Measurements from ENCODE around the gene PLSCR1. TPM values are rescaled to one million over a fixed set of nuclear protein-coding genes. Genes with fewer than 3 reads are reported as not detected.

Gene PLSCR1
- total and polyA plus RNA-seq, 2 experiments from 2014 or later = 62.7 to 78.3 TPM

DNA sequence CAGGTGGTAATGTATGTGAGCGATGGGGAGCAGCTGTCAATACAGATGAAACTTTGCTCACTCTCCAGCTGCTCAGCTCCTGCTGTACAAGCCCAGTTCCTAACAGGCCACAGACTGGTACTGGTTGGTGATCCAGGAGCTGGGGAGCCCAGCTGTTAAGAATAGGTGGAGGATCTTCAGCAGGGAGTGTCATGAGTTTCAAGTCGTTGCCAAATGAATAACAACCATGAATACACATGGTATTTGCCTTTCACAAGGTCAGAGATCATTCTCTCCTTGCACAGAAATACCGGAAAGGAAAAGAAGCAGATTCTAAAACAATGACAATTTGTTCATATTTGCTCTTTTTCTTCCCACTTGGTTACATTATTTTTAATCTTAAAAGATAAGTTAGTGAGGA is 5.1 kb downstream of the PLSCR1 start (continued):
- TF ChIP-seq EZH2phosphoT487 (IDR thresholded peaks at IDR 0.05; ENCODE audit: unreplicated experiment) = no peak
- TF ChIP-seq EZH2 (IDR thresholded peaks at IDR 0.05; ENCODE audit: low read depth, unreplicated experiment) = no peak
- no peak for TF ChIP-seq CREB1 (CRISPR knock-in tag; IDR thresholded peaks at IDR 0.05; ENCODE audit: low read depth)
- no peak for TF ChIP-seq STAT1 (IDR thresholded peaks at IDR 0.05; ENCODE audit: unreplicated experiment)
- no peak for TF ChIP-seq JUNB (IDR thresholded peaks at IDR 0.05; ENCODE audit: unreplicated experiment)

DNA sequence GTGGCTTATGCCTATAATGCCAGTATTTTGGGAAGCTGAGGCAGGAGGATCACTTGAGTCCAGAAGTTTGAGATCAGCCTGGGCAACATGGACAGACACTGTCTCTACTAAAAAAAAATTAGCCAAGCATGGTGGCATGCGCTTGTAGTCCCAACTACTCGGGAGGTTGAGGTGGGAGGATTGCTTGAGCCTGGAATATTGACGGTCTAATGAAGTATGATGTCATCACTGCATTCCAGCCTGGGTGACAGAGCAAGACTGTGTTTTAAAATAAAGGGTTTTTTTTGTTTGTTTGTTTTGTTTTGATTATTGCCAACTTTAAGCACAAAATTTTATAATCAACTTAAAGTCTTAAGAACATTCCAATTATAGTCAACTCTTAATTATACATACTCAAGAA is 6.8 kb downstream of the PLSCR1 start:
- no peak overlapping the region for H3K4me3 ChIP-seq
- no peak overlapping the region for H2AFZ ChIP-seq
- H3K27ac Mint-ChIP-seq = no peak overlapping the region
- TF ChIP-seq ZNF114 (CRISPR knock-in tag; IDR thresholded peaks at IDR 0.05) (no peak), NANOG (IDR thresholded peaks at IDR 0.05; ENCODE audit: borderline replicate concordance) (no peak), ZNF331 (CRISPR knock-in tag; IDR thresholded peaks at IDR 0.05; ENCODE audit: low read depth) (no peak), STAT1 (IDR thresholded peaks at IDR 0.05; ENCODE audit: unreplicated experiment) (no peak), EZH2phosphoT487 (IDR thresholded peaks at IDR 0.05; ENCODE audit: unreplicated experiment) (no peak), JUNB (IDR thresholded peaks at IDR 0.05; ENCODE audit: unreplicated experiment) (no peak)
- TF ChIP-seq, protein P1, sequence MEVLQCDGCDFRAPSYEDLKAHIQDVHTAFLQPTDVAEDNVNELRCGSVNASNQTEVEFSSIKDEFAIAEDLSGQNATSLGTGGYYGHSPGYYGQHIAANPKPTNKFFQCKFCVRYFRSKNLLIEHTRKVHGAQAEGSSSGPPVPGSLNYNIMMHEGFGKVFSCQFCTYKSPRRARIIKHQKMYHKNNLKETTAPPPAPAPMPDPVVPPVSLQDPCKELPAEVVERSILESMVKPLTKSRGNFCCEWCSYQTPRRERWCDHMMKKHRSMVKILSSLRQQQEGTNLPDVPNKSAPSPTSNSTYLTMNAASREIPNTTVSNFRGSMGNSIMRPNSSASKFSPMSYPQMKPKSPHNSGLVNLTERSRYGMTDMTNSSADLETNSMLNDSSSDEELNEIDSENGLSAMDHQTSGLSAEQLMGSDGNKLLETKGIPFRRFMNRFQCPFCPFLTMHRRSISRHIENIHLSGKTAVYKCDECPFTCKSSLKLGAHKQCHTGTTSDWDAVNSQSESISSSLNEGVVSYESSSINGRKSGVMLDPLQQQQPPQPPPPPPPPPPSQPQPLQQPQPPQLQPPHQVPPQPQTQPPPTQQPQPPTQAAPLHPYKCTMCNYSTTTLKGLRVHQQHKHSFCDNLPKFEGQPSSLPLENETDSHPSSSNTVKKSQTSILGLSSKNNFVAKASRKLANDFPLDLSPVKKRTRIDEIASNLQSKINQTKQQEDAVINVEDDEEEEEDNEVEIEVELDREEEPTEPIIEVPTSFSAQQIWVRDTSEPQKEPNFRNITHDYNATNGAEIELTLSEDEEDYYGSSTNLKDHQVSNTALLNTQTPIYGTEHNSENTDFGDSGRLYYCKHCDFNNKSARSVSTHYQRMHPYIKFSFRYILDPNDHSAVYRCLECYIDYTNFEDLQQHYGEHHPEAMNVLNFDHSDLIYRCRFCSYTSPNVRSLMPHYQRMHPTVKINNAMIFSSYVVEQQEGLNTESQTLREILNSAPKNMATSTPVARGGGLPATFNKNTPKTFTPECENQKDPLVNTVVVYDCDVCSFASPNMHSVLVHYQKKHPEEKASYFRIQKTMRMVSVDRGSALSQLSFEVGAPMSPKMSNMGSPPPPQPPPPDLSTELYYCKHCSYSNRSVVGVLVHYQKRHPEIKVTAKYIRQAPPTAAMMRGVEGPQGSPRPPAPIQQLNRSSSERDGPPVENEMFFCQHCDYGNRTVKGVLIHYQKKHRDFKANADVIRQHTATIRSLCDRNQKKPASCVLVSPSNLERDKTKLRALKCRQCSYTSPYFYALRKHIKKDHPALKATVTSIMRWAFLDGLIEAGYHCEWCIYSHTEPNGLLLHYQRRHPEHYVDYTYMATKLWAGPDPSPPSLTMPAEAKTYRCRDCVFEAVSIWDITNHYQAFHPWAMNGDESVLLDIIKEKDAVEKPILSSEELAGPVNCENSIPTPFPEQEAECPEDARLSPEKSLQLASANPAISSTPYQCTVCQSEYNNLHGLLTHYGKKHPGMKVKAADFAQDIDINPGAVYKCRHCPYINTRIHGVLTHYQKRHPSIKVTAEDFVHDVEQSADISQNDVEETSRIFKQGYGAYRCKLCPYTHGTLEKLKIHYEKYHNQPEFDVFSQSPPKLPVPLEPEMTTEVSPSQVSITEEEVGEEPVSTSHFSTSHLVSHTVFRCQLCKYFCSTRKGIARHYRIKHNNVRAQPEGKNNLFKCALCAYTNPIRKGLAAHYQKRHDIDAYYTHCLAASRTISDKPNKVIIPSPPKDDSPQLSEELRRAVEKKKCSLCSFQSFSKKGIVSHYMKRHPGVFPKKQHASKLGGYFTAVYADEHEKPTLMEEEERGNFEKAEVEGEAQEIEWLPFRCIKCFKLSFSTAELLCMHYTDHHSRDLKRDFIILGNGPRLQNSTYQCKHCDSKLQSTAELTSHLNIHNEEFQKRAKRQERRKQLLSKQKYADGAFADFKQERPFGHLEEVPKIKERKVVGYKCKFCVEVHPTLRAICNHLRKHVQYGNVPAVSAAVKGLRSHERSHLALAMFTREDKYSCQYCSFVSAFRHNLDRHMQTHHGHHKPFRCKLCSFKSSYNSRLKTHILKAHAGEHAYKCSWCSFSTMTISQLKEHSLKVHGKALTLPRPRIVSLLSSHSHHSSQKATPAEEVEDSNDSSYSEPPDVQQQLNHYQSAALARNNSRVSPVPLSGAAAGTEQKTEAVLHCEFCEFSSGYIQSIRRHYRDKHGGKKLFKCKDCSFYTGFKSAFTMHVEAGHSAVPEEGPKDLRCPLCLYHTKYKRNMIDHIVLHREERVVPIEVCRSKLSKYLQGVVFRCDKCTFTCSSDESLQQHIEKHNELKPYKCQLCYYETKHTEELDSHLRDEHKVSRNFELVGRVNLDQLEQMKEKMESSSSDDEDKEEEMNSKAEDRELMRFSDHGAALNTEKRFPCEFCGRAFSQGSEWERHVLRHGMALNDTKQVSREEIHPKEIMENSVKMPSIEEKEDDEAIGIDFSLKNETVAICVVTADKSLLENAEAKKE (CRISPR knock-in tag; IDR thresholded peaks at IDR 0.05) = no peak
- H3K4me3 Mint-ChIP-seq = no peak overlapping the region
- DNase-seq (ENCODE audit: low spot score) (no peak), ATAC-seq (no peak)
- H3K36me3 ChIP-seq (ENCODE audit: insufficient read depth) = peaks cover 13% of the 10 kb centered on the region
- H3K4me1 Mint-ChIP-seq = peaks cover 27% of the 10 kb centered on the region
- peaks cover 66% of the 10 kb centered on the region for H3K79me2 ChIP-seq (replicated peaks; ENCODE audit: insufficient read depth)
- H3K4me1 ChIP-seq (ENCODE audit: insufficient read depth) = peaks cover 37% of the 10 kb centered on the region
- no peak overlapping the region for H3K4me2 ChIP-seq
- H3K27ac ChIP-seq (ENCODE audit: low read depth) = no peak overlapping the region
- H4K20me1 ChIP-seq (replicated peaks; ENCODE audit: insufficient read depth) = peaks cover 4% of the 10 kb centered on the region; the same call in 1 of the 2 replicates
- H3K9me2 ChIP-seq (ENCODE audit: insufficient read depth) = no peaks in the 10 kb centered on the region
- peaks cover 16% of the 10 kb centered on the region for H3K9me3 Mint-ChIP-seq
- H3K36me3 Mint-ChIP-seq (ENCODE audit: low read depth) = peaks cover 37% of the 10 kb centered on the region
- no peaks in the 10 kb centered on the region for H3K27me3 Mint-ChIP-seq (ENCODE audit: insufficient read depth, low read depth, poor library complexity)
- no peaks in the 10 kb centered on the region for H3F3A ChIP-seq (replicated peaks; ENCODE audit: low read depth)
- no peaks in the 10 kb centered on the region for H3K27me3 ChIP-seq (ENCODE audit: insufficient read depth)
